HCT116 (cell line): Measurements from ENCODE around the gene MAML2. TPM values are rescaled to one million over a fixed set of nuclear protein-coding genes. Genes with fewer than 3 reads are reported as not detected.

Source experiments
- ATAC-seq: fragments of 200-7000 bp; cut with Tn5 transposase; 2 replicates; pipeline ENCODE4 v1.9.1; 2020; ENCODE audit warnings: mild to moderate bottlenecking, moderate library complexity
- BruUV-seq: library from RNA; stranded (reverse); fragments of 400-500 nt; replicated peaks from 2 replicates; lab custom pipeline; 2021; lab: Mats Ljungman, UMichigan
- CTCF ChIA-PET: fragments of 300-600 bp; sonication (Branson Sonifier 250); formaldehyde crosslinking; loops from one replicate; lab custom pipeline; 2021; ENCODE audit warnings: antibody characterized with exemption; lab: Charles Lee
- POLR2A ChIA-PET: fragments of 300-600, 350-600 bp; sonication (Branson Sonifier 250); formaldehyde crosslinking; loops from one replicate; lab custom pipeline; 2021; ENCODE audit warnings: antibody characterized with exemption; lab: Charles Lee
- RAD21 ChIA-PET, 2 experiments: fragments of 300-600 bp; sonication (Branson Sonifier 250); formaldehyde crosslinking; loops; one replicate each; lab custom pipeline; 2023; ENCODE audit warnings: low total read pairs in 2 of 2; ENCODE audit not compliant: uncharacterized antibody in 2 of 2, unreplicated experiment in 2 of 2, low non-redundant PET in 1 of 2; lab: Charles Lee
- DNase-seq: peaks from one replicate; pipeline ENCODE4 v3.0.0-alpha.2; 2010; ENCODE audit warnings: low read depth, low spot score
- H2AFZ ChIP-seq: fragments of 200-600 bp; shearing (Covaris generic), sonication (generic); 2 replicates; pipeline ENCODE4 v1.6.1; 2017; ENCODE audit warnings: low read depth, mixed run types, mixed read lengths, antibody characterized with exemption, low read length; ENCODE audit not compliant: poor library complexity, severe bottlenecking
- H3K27ac ChIP-seq: 2 replicates; pipeline ENCODE4 v1.5.1; 2012; ENCODE audit warnings: low read depth, low read length
- H3K27me3 ChIP-seq: fragments of 200-600 bp; sonication (generic); 2 replicates; pipeline ENCODE4 v1.6.1; 2016; ENCODE audit warnings: mixed run types, low read length, mixed read lengths; ENCODE audit not compliant: insufficient read depth
- H3K36me3 ChIP-seq, 2 experiments: fragments of 200-500 bp in 1 of 2; fragments of 200-600 bp in 1 of 2; sonication (Bioruptor generic) in 1 of 2; sonication (generic) in 1 of 2; 2 replicates each; pipeline versions ENCODE4 v1.5.1 to v1.6.1; 2014 to 2016; ENCODE audit warnings: low read length in 2 of 2, inconsistent platforms in 1 of 2, mixed read lengths in 1 of 2, mixed run types in 1 of 2; ENCODE audit not compliant: insufficient read depth in 2 of 2, control insufficient read depth in 1 of 2
- H3K4me1 ChIP-seq, 2 experiments: fragments of 200-600 bp in 1 of 2; sonication (generic) in 1 of 2; 2 replicates each; pipeline versions ENCODE4 v1.5.1 to v1.6.1; 2012 to 2017; ENCODE audit warnings: low read length in 2 of 2, inconsistent platforms in 1 of 2, mild to moderate bottlenecking in 1 of 2, mixed read lengths in 1 of 2, mixed run types in 1 of 2, moderate library complexity in 1 of 2; ENCODE audit not compliant: insufficient read depth in 2 of 2, control insufficient read depth in 1 of 2
- H3K4me2 ChIP-seq: fragments of 200-600 bp; sonication (generic); 2 replicates; pipeline ENCODE4 v1.6.1; 2017; ENCODE audit warnings: mixed run types, low read length, mixed read lengths
- H3K4me3 ChIP-seq, 2 experiments: fragments of 200-600 bp in 1 of 2; sonication (generic) in 1 of 2; replicated peaks in 1 of 2; 2 replicates each; pipeline ENCODE4 v1.5.1; 2011 to 2016; ENCODE audit warnings: low read length in 2 of 2, control low read depth in 1 of 2, low read depth in 1 of 2, mild to moderate bottlenecking in 1 of 2, mixed read lengths in 1 of 2, mixed run types in 1 of 2
- H3K79me2 ChIP-seq: fragments of 200-600 bp; sonication (generic); 2 replicates; pipeline ENCODE4 v1.6.1; 2017; ENCODE audit warnings: mild to moderate bottlenecking, mixed run types, low read length, moderate library complexity, mixed read lengths; ENCODE audit not compliant: insufficient read depth
- H3K9ac ChIP-seq: fragments of 200-600 bp; sonication (generic); 2 replicates; pipeline ENCODE4 v1.6.1; 2016; ENCODE audit warnings: low read length, mixed read lengths
- H3K9me2 ChIP-seq: fragments of 200-600 bp; sonication (generic), shearing (Covaris generic); 2 replicates; pipeline ENCODE4 v1.6.1; 2017; ENCODE audit warnings: mixed run types, mild to moderate bottlenecking, moderate library complexity; ENCODE audit not compliant: insufficient read depth
- H3K9me3 ChIP-seq, 2 experiments: fragments of 200-500 bp in 1 of 2; fragments of 200-600 bp in 1 of 2; sonication (Bioruptor generic) in 1 of 2; sonication (generic) in 1 of 2; 2 replicates each; pipeline ENCODE4 v1.6.1; 2014 to 2017; ENCODE audit warnings: low read length in 2 of 2, mixed read lengths in 2 of 2, inconsistent platforms in 1 of 2, low read depth in 1 of 2, mild to moderate bottlenecking in 1 of 2, mixed run types in 1 of 2, moderate library complexity in 1 of 2; ENCODE audit not compliant: control insufficient read depth in 1 of 2, insufficient read depth in 1 of 2
- H4K20me1 ChIP-seq: fragments of 200-600 bp; sonication (generic), shearing (Covaris generic); 2 replicates; pipeline ENCODE4 v1.6.1; 2017; ENCODE audit warnings: mixed run types, mild to moderate bottlenecking, moderate library complexity; ENCODE audit not compliant: insufficient read depth
- CBX3 ChIP-seq: IDR thresholded peaks from 2 replicates; pipeline ENCODE4 v1.6.1; 2012; ENCODE audit warnings: low read depth
- CEBPB ChIP-seq: IDR thresholded peaks from 2 replicates; pipeline ENCODE4 v1.6.1; 2012; ENCODE audit warnings: low read depth
- EGR1 ChIP-seq: IDR thresholded peaks from 2 replicates; pipeline ENCODE4 v1.6.1; 2012; ENCODE audit warnings: low read depth
- EZH2phosphoT487 ChIP-seq: fragments of 200-600 bp; IDR thresholded peaks from 2 replicates; pipeline ENCODE4 v1.6.1; 2018; ENCODE audit warnings: antibody characterized with exemption, borderline replicate concordance
- FOSL1 ChIP-seq: IDR thresholded peaks from 2 replicates; pipeline ENCODE4 v1.6.1; 2012; ENCODE audit warnings: low read depth
- SIN3A ChIP-seq: IDR thresholded peaks from 2 replicates; pipeline ENCODE4 v1.6.1; 2012; ENCODE audit warnings: low read depth
- SP1 ChIP-seq: IDR thresholded peaks from 2 replicates; pipeline ENCODE4 v1.6.1; 2012; ENCODE audit warnings: low read depth
- SRF ChIP-seq: IDR thresholded peaks from 2 replicates; pipeline ENCODE4 v1.6.1; 2012; ENCODE audit warnings: low read depth
- YY1 ChIP-seq: IDR thresholded peaks from 2 replicates; pipeline ENCODE4 v1.6.1; 2011; ENCODE audit warnings: low read length, low read depth, moderate library complexity, mild to moderate bottlenecking; ENCODE audit not compliant: insufficient replicate concordance; ENCODE audit errors: extremely low read depth
- intact Hi-C: fragments of 100-400 bp; cut with micrococcal nuclease; formaldehyde crosslinking; loops from 2 replicates; pipeline ENCODE4 v1.10.0; 2022
- total RNA-seq: library from RNA; stranded (reverse); gene quantifications from one replicate; pipeline ENCODE4 v1.2.1, GENCODE V29; 2021; ENCODE audit not compliant: unreplicated experiment
- TF ChIP-seq, protein P1 (sequence below): IDR thresholded peaks from 2 replicates; pipeline ENCODE4 v1.6.1; 2012
- TF ChIP-seq, protein P2 (sequence below): IDR thresholded peaks from 2 replicates; pipeline ENCODE4 v1.6.1; 2011; ENCODE audit warnings: mild to moderate bottlenecking, low read length, moderate library complexity; ENCODE audit not compliant: insufficient replicate concordance; ENCODE audit errors: extremely low read depth
- TF ChIP-seq, protein P3 (sequence below): IDR thresholded peaks from 2 replicates; pipeline ENCODE4 v1.6.1; 2012; ENCODE audit warnings: low read depth
- TF ChIP-seq, protein P4 (sequence below), 3 experiments: fragments of 200-600 bp in 1 of 3; sonication (generic) in 1 of 3; IDR thresholded peaks in 2 of 3; conservative IDR thresholded peaks in 1 of 3; 2 replicates each; pipeline ENCODE4 v1.5.1; 2012 to 2017; ENCODE audit warnings: low read depth in 2 of 3, low read length in 2 of 3, antibody characterized with exemption in 1 of 3, borderline replicate concordance in 1 of 3, control low read depth in 1 of 3, mild to moderate bottlenecking in 1 of 3, mixed read lengths in 1 of 3, mixed run types in 1 of 3, moderate library complexity in 1 of 3; ENCODE audit not compliant: insufficient read depth in 1 of 3

MAML2 gene
- total RNA-seq, 1 experiment from 2014 or later, result 2.6 TPM

DNA sequence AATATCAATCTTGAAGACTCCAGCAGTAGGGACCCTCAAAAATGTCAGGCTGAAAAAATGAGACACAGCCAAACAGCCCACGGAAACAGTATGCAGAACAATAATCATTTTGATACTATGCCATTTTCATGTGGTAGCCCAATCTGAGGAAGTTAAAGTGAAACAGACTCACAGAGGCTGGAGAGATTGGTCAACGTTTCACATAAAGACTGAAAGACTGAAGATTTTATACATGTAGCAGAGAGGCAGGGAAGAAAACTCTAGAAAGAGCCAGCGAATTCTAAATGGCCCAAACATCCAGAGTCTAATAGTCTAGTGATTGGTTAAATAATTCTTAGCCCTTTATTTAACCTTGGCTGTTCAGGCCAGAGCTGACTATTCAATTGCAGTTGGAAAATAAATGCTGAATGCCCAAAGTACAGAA, 49.4 kb downstream of the MAML2 start:
- BruUV-seq, result no TSS peak
- no peak overlapping the region for H3K4me2 ChIP-seq
- intact Hi-C loops, result no loop called here
- H2AFZ ChIP-seq, result no peak overlapping the region
- ChIA-PET POLR2A (no interaction called here), CTCF (no interaction called here), RAD21 (no interaction called here)
- no peak overlapping the region for H3K9ac ChIP-seq
- H3K79me2 ChIP-seq, result no peaks in the 10 kb centered on the region
- no peaks in the 10 kb centered on the region for H3K4me1 ChIP-seq
- DNase-seq, result no peak
- no peaks in the 10 kb centered on the region for H3K9me3 ChIP-seq
- H3K36me3 ChIP-seq, result no peaks in the 10 kb centered on the region
- H3K4me3 ChIP-seq, result no peak overlapping the region
- no peak overlapping the region for H3K27ac ChIP-seq
- no peaks in the 10 kb centered on the region for H4K20me1 ChIP-seq
- no peak for ATAC-seq
- H3K27me3 ChIP-seq, result no peaks in the 10 kb centered on the region
- H3K9me2 ChIP-seq, result no peaks in the 10 kb centered on the region; the same call in 1 of the 2 replicates
- TF ChIP-seq FOSL1 (no peak), SRF (no peak)

DNA sequence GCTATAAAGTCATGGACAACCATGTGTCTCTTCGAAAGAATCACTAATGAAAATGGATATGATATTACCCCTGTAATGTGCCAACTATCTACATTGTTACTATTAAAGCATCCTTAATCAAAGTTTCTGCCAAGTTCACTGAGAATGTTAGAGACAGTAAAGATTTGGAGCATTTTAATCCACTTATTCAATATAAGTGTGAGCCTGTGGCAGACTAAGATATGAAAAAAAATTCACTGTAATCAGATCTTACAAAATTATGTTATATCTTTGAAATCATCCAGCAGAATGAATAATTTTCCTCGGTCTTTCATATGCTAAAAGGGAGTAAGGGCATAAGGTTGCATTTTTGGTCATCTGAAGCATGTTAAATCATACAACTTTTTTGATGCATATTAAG, 49.9 kb downstream of the MAML2 start:
- Histone ChIP-seq H3K9ac (no peak overlapping the region), H3K4me3 (no peak overlapping the region), H3K27ac (no peak overlapping the region), H4K20me1 (no peaks in the 10 kb centered on the region), H3K4me2 (no peak overlapping the region), H3K9me2 (no peaks in the 10 kb centered on the region; the same call in 1 of the 2 replicates), H3K79me2 (no peaks in the 10 kb centered on the region), H3K27me3 (no peaks in the 10 kb centered on the region), H3K4me1 (no peaks in the 10 kb centered on the region), H3K36me3 (no peaks in the 10 kb centered on the region), H2AFZ (no peak overlapping the region), H3K9me3 (no peaks in the 10 kb centered on the region)
- POLR2A ChIA-PET, result no interaction called here
- DNase-seq (no peak), ATAC-seq (no peak)
- intact Hi-C loops, result no loop called here
- no TSS peak for BruUV-seq
- CTCF ChIA-PET, result no interaction called here
- RAD21 ChIA-PET, result no interaction called here
- TF ChIP-seq, protein P1, sequence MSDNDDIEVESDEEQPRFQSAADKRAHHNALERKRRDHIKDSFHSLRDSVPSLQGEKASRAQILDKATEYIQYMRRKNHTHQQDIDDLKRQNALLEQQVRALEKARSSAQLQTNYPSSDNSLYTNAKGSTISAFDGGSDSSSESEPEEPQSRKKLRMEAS, result no peak
- TF ChIP-seq CBX3, result no peak
- TF ChIP-seq, protein P2, sequence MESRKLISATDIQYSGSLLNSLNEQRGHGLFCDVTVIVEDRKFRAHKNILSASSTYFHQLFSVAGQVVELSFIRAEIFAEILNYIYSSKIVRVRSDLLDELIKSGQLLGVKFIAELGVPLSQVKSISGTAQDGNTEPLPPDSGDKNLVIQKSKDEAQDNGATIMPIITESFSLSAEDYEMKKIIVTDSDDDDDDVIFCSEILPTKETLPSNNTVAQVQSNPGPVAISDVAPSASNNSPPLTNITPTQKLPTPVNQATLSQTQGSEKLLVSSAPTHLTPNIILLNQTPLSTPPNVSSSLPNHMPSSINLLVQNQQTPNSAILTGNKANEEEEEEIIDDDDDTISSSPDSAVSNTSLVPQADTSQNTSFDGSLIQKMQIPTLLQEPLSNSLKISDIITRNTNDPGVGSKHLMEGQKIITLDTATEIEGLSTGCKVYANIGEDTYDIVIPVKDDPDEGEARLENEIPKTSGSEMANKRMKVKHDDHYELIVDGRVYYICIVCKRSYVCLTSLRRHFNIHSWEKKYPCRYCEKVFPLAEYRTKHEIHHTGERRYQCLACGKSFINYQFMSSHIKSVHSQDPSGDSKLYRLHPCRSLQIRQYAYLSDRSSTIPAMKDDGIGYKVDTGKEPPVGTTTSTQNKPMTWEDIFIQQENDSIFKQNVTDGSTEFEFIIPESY, result no peak
- TF ChIP-seq, protein P3, sequence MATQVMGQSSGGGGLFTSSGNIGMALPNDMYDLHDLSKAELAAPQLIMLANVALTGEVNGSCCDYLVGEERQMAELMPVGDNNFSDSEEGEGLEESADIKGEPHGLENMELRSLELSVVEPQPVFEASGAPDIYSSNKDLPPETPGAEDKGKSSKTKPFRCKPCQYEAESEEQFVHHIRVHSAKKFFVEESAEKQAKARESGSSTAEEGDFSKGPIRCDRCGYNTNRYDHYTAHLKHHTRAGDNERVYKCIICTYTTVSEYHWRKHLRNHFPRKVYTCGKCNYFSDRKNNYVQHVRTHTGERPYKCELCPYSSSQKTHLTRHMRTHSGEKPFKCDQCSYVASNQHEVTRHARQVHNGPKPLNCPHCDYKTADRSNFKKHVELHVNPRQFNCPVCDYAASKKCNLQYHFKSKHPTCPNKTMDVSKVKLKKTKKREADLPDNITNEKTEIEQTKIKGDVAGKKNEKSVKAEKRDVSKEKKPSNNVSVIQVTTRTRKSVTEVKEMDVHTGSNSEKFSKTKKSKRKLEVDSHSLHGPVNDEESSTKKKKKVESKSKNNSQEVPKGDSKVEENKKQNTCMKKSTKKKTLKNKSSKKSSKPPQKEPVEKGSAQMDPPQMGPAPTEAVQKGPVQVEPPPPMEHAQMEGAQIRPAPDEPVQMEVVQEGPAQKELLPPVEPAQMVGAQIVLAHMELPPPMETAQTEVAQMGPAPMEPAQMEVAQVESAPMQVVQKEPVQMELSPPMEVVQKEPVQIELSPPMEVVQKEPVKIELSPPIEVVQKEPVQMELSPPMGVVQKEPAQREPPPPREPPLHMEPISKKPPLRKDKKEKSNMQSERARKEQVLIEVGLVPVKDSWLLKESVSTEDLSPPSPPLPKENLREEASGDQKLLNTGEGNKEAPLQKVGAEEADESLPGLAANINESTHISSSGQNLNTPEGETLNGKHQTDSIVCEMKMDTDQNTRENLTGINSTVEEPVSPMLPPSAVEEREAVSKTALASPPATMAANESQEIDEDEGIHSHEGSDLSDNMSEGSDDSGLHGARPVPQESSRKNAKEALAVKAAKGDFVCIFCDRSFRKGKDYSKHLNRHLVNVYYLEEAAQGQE, result no peak
- TF ChIP-seq EZH2phosphoT487, result no peak
- TF ChIP-seq EGR1, result no peak
- TF ChIP-seq, protein P4, sequence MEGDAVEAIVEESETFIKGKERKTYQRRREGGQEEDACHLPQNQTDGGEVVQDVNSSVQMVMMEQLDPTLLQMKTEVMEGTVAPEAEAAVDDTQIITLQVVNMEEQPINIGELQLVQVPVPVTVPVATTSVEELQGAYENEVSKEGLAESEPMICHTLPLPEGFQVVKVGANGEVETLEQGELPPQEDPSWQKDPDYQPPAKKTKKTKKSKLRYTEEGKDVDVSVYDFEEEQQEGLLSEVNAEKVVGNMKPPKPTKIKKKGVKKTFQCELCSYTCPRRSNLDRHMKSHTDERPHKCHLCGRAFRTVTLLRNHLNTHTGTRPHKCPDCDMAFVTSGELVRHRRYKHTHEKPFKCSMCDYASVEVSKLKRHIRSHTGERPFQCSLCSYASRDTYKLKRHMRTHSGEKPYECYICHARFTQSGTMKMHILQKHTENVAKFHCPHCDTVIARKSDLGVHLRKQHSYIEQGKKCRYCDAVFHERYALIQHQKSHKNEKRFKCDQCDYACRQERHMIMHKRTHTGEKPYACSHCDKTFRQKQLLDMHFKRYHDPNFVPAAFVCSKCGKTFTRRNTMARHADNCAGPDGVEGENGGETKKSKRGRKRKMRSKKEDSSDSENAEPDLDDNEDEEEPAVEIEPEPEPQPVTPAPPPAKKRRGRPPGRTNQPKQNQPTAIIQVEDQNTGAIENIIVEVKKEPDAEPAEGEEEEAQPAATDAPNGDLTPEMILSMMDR (IDR thresholded peaks at IDR 0.05 in 2 of 3, conservative IDR thresholded peaks at IDR 0.05 in 1 of 3; ENCODE audit: borderline replicate concordance in 1 of 3, insufficient read depth in 1 of 3, low read depth in 2 of 3, low read length in 2 of 3), result no peak
- no peak for TF ChIP-seq FOSL1
- no peak for TF ChIP-seq YY1
- TF ChIP-seq CEBPB, result no peak
- no peak for TF ChIP-seq SP1
- no peak for TF ChIP-seq SIN3A
